Upper lobe of left lung (tissue), 6 donors: ENCODE measurements around the gene PTPRM. TPM values are rescaled to one million over a fixed set of nuclear protein-coding genes. Genes with fewer than 3 reads are reported as not detected.

Experiments
- ATAC-seq, 2 donors: fragments of 200-7000 bp; cut with Tn5 transposase; one replicate each; pipeline ENCODE4 v1.9.1; 2022; ENCODE audit warnings: mild to moderate bottlenecking in 2 of 2, moderate library complexity in 2 of 2; ENCODE audit not compliant: low FRiP score in 2 of 2
- DNase-seq, 2 donors: peaks; one replicate each; pipeline ENCODE4 v3.0.0-alpha.2; 2019 to 2020
- H3K27ac ChIP-seq, 4 donors: fragments of 200-600 bp; sonication (generic); one replicate each; pipeline ENCODE4 v1.5.1; 2016 to 2019
- H3K27me3 ChIP-seq, 4 donors: fragments of 200-600 bp; sonication (generic); one replicate each; pipeline ENCODE4 v1.5.1; 2017 to 2019
- H3K36me3 ChIP-seq, 4 donors: fragments of 200-600 bp; sonication (generic); one replicate each; pipeline ENCODE4 v1.5.1; 2016 to 2019
- H3K4me1 ChIP-seq, 4 donors: fragments of 200-600 bp; sonication (generic); one replicate each; pipeline ENCODE4 v1.5.1; 2018 to 2019
- H3K4me3 ChIP-seq, 4 donors: fragments of 200-600 bp; sonication (generic); one replicate each; pipeline ENCODE4 v1.5.1; 2017 to 2019; ENCODE audit warnings: mild to moderate bottlenecking in 2 of 4, moderate library complexity in 1 of 4
- H3K9me3 ChIP-seq, 4 donors: fragments of 200-600 bp; sonication (generic); one replicate each; pipeline ENCODE4 v1.5.1; 2018 to 2019
- CTCF ChIP-seq, 6 experiments: fragments of 450-650 bp in 4 of 6; fragments of 200-600 bp in 2 of 6; sonication (generic) in 2 of 6; IDR thresholded peaks; one replicate each; pipeline ENCODE4 v1.5.1; 2016 to 2019; ENCODE audit warnings: antibody characterized with exemption in 6 of 6
- EP300 ChIP-seq, 4 donors: sonication (generic); formaldehyde crosslinking; IDR thresholded peaks; one replicate each; pipeline ENCODE4 v1.5.1; 2017; ENCODE audit warnings: antibody characterized with exemption in 4 of 4, control low read depth in 2 of 4
- POLR2A ChIP-seq, 4 donors: fragments of 450-650 bp; IDR thresholded peaks; one replicate each; pipeline ENCODE4 v1.5.1; 2016 to 2017; ENCODE audit warnings: antibody characterized with exemption in 4 of 4, mild to moderate bottlenecking in 2 of 4
- POLR2AphosphoS5 ChIP-seq, 2 donors: sonication (generic); formaldehyde crosslinking; IDR thresholded peaks; one replicate each; pipeline ENCODE4 v1.5.1; 2017; ENCODE audit warnings: antibody characterized with exemption in 2 of 2
- WGBS, 2 donors: methylation state at CpG; one replicate each; pipeline ENCODE4 v1.1.5; 2017 to 2018; 5-methylcytosine and 5-hydroxymethylcytosine counted together
- total RNA-seq, 6 donors: library from RNA; depleted of rRNA in 4 of 6; stranded (reverse); fragments of >200 nt in 4 of 6; gene quantifications; one replicate each; pipeline versions ENCODE4 v1.1.0 to v1.2.1, GENCODE V29; 2016 to 2021
- donor health status: DM: no; HTN: no; CAD: no; lungs with moderate emphysema.
- donor health status: DM: no; HTN: yes; CAD: no; lungs with severe emphysema.

The PTPRM gene
- total RNA-seq, 6 donors from 2014 or later, result 82.0 to 201 (median 154) TPM

GRCh38 chr18:8341481-8342230, 774.5 kb downstream of the PTPRM start:
- Histone ChIP-seq H3K4me1 (peaks cover 12 to 26% (median 16%) of the 10 kb centered on the region in 4 donors), H3K36me3 (peaks cover 0 to 9% (median 0%) of the 10 kb centered on the region in 4 donors), H3K9me3 (no peaks in the 10 kb centered on the region), H3K4me3 (no peak overlapping the region), H3K27me3 (no peaks in the 10 kb centered on the region), H3K27ac (peak overlapping the region; percentile 28 to 49 (median 38))
- 31 to 39% methylated on average over 6 of the region's 6 CpGs for WGBS, 2 donors
- DNase-seq (no peak), ATAC-seq (peak; percentile 33 to 50)
- TF ChIP-seq POLR2A (IDR thresholded peaks at IDR 0.05) (no peak), EP300 (IDR thresholded peaks at IDR 0.05) (peak in 1 of 4 donors; percentile 9)

- H3K9me3 ChIP-seq, result no peaks in the 10 kb centered on the region
- no peak overlapping the region for H3K27ac ChIP-seq
- H3K27me3 ChIP-seq, result no peaks in the 10 kb centered on the region
- WGBS, 2 donors, result 93% methylated on average over 13 to 17 of the region's 17 CpGs
- ATAC-seq (no peak), DNase-seq (no peak)
- no peak for TF ChIP-seq POLR2AphosphoS5 (IDR thresholded peaks at IDR 0.05)
- TF ChIP-seq EP300 (IDR thresholded peaks at IDR 0.05), result no peak
- no peak for TF ChIP-seq CTCF (IDR thresholded peaks at IDR 0.05)
- TF ChIP-seq POLR2A (IDR thresholded peaks at IDR 0.05), result no peak
- H3K4me1 ChIP-seq, result peaks cover 0 to 7% (median 0%) of the 10 kb centered on the region in 4 donors
- H3K4me3 ChIP-seq, result no peak overlapping the region
- peaks cover 0 to 9% (median 0%) of the 10 kb centered on the region in 4 donors for H3K36me3 ChIP-seq
Measured at GRCh38 chr18:8348051-8348720, 781.1 kb downstream of the PTPRM start.

- TF ChIP-seq POLR2A (IDR thresholded peaks at IDR 0.05) (no peak), EP300 (IDR thresholded peaks at IDR 0.05) (no peak), CTCF (IDR thresholded peaks at IDR 0.05) (no peak), POLR2AphosphoS5 (IDR thresholded peaks at IDR 0.05) (no peak)
- peaks cover 0 to 4% (median 0%) of the 10 kb centered on the region in 4 donors for H3K36me3 ChIP-seq
- peaks cover 0 to 7% (median 0%) of the 10 kb centered on the region in 4 donors for H3K4me1 ChIP-seq
- DNase-seq (no peak), ATAC-seq (no peak)
- 89 to 93% methylated on average over 2 to 3 of the region's 3 CpGs for WGBS, 2 donors
- H3K27ac ChIP-seq, result no peak overlapping the region
- H3K4me3 ChIP-seq, result no peak overlapping the region
- no peaks in the 10 kb centered on the region for H3K9me3 ChIP-seq
- H3K27me3 ChIP-seq, result no peaks in the 10 kb centered on the region
Measured at GRCh38 chr18:8349608-8350323, 782.6 kb downstream of the PTPRM start.

GRCh38 chr18:8350628-8351027, 783.5 kb downstream of the PTPRM start:
- Histone ChIP-seq H3K27ac (no peak overlapping the region), H3K36me3 (peaks cover 0 to 4% (median 0%) of the 10 kb centered on the region in 4 donors), H3K4me3 (no peak overlapping the region), H3K4me1 (peaks cover 0 to 7% (median 0%) of the 10 kb centered on the region in 4 donors), H3K27me3 (no peaks in the 10 kb centered on the region), H3K9me3 (no peaks in the 10 kb centered on the region)
- WGBS, 2 donors, result 74% methylated on average over 4 of the region's 5 CpGs
- TF ChIP-seq CTCF (IDR thresholded peaks at IDR 0.05), result no peak
- TF ChIP-seq POLR2A (IDR thresholded peaks at IDR 0.05), result no peak
- TF ChIP-seq POLR2AphosphoS5 (IDR thresholded peaks at IDR 0.05), result no peak
- TF ChIP-seq EP300 (IDR thresholded peaks at IDR 0.05), result no peak
- ATAC-seq (peak in 1 of 2 donors; percentile 19), DNase-seq (no peak)

- ATAC-seq, result no peak
- H3K4me1 ChIP-seq, result peaks cover 0 to 7% (median 0%) of the 10 kb centered on the region in 4 donors
- peaks cover 0 to under 1% (median 0%) of the 10 kb centered on the region in 4 donors for H3K36me3 ChIP-seq
- WGBS, 2 donors, result 86 to 97% methylated on average over 3 of the region's 3 CpGs
- TF ChIP-seq CTCF (IDR thresholded peaks at IDR 0.05) (no peak), POLR2A (IDR thresholded peaks at IDR 0.05) (no peak), EP300 (IDR thresholded peaks at IDR 0.05) (no peak), POLR2AphosphoS5 (IDR thresholded peaks at IDR 0.05) (no peak)
- no peak overlapping the region for H3K27ac ChIP-seq
- no peak overlapping the region for H3K4me3 ChIP-seq
- DNase-seq, result no peak
- H3K27me3 ChIP-seq, result no peaks in the 10 kb centered on the region
- no peaks in the 10 kb centered on the region for H3K9me3 ChIP-seq
Measured at GRCh38 chr18:8351161-8351560, 784.0 kb downstream of the PTPRM start.
